ENCODE measurements around the gene MFSD12.

MFSD12 gene

DNA sequence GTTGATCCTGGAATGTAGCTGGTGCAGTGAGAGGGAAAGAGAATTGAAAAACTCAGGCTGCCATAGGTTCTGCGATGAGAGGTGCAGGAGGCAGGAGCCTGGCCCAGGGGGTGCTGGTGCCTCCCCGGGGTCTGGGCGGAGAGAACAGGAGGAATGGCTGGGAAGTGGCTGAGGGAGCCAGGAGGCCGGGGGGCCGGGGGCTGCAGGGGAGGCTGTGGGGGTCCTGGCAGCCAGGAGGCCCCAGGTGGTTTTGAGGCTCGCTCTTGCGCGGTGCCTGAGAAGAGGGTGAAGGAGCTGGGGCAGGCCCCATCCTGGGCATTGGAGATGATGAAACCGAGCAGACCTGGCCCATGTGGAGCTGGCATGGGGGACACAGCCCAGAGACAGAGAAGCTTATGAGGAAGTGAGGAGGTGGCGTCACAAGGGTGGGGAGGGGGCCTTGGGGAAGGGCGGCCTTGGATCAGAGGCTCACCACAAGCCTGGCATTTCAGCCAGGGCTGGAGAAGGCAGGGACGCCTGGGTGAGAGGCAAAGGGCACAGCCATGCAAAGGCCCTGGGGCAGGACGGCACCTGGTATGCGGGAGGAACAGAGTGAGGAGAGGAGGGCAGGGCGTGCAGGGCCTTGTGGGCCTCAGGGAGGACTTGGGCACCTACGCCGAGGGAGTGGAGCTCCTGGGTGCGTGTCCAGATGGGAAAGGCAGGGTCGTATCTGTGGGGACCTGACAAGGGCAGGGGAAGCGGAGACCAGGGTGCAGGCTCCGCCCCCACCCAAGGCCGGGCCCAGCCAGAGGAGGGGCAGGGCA, 19.7 kb downstream of the MFSD12 start:
- Histone ChIP-seq H3K9ac (ENCODE audit: low read length in 5 of 5) (no peak overlapping the region), H3K4me1 (ENCODE audit: control insufficient read depth in 5 of 5, insufficient read depth in 5 of 5, low read length in 5 of 5) (peaks cover 3 to 16% (median 12%) of the 10 kb centered on the region in 5 donors), H3K4me3 (ENCODE audit: low read depth in 1 of 5, low read length in 5 of 5) (no peak overlapping the region), H3K27me3 (ENCODE audit: control insufficient read depth in 5 of 5, insufficient read depth in 4 of 5, low read length in 5 of 5) (no peaks in the 10 kb centered on the region), H3K36me3 (ENCODE audit: control insufficient read depth in 5 of 5, insufficient read depth in 5 of 5, low read length in 5 of 5) (peaks cover 0 to 51% (median 34%) of the 10 kb centered on the region in 5 donors), H3K9me3 (ENCODE audit: control insufficient read depth in 5 of 5, low read length in 5 of 5) (no peaks in the 10 kb centered on the region), H3K27ac (ENCODE audit: low read depth, low read length) (no peak overlapping the region)

DNA sequence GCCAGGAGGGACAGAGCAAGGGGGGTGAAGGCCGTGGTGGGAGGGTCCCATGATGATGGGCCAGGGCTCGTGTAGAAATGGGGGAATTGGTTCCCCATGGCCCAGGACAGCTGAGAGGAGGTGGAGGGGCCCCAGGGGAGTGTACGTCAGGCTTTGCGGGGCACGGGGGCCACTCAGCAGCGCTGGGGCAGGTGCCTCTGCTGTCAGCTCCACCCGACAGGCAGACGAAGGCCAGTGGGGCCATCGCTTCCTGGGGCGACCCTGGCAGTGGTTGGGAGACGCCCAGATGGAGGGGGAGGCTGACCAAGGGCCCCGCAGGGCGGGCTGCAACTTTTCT, 20.3 kb downstream of the MFSD12 start:
- Histone ChIP-seq H3K27me3 (ENCODE audit: control insufficient read depth in 5 of 5, insufficient read depth in 4 of 5, low read length in 5 of 5) (no peaks in the 10 kb centered on the region), H3K4me1 (ENCODE audit: control insufficient read depth in 5 of 5, insufficient read depth in 5 of 5, low read length in 5 of 5) (peaks cover 3 to 16% (median 12%) of the 10 kb centered on the region in 5 donors), H3K36me3 (ENCODE audit: control insufficient read depth in 5 of 5, insufficient read depth in 5 of 5, low read length in 5 of 5) (peaks cover 0 to 55% (median 40%) of the 10 kb centered on the region in 5 donors), H3K27ac (ENCODE audit: low read depth, low read length) (no peak overlapping the region), H3K4me3 (ENCODE audit: low read depth in 1 of 5, low read length in 5 of 5) (no peak overlapping the region), H3K9ac (ENCODE audit: low read length in 5 of 5) (no peak overlapping the region), H3K9me3 (ENCODE audit: control insufficient read depth in 5 of 5, low read length in 5 of 5) (no peaks in the 10 kb centered on the region)

GRCh38 chr19:3536429-3537100, 20.8 kb downstream of the MFSD12 start:
- Histone ChIP-seq H3K36me3 (ENCODE audit: control insufficient read depth in 5 of 5, insufficient read depth in 5 of 5, low read length in 5 of 5) (peaks cover 0 to 60% (median 45%) of the 10 kb centered on the region in 5 donors), H3K4me3 (ENCODE audit: low read depth in 1 of 5, low read length in 5 of 5) (peak overlapping the region in 1 of 5 donors; percentile 17), H3K27ac (ENCODE audit: low read depth, low read length) (no peak overlapping the region), H3K27me3 (ENCODE audit: control insufficient read depth in 5 of 5, insufficient read depth in 4 of 5, low read length in 5 of 5) (no peaks in the 10 kb centered on the region), H3K4me1 (ENCODE audit: control insufficient read depth in 5 of 5, insufficient read depth in 5 of 5, low read length in 5 of 5) (peaks cover 3 to 16% (median 12%) of the 10 kb centered on the region in 5 donors), H3K9me3 (ENCODE audit: control insufficient read depth in 5 of 5, low read length in 5 of 5) (no peaks in the 10 kb centered on the region), H3K9ac (ENCODE audit: low read length in 5 of 5) (peak overlapping the region in 1 of 5 donors; percentile 41)

DNA sequence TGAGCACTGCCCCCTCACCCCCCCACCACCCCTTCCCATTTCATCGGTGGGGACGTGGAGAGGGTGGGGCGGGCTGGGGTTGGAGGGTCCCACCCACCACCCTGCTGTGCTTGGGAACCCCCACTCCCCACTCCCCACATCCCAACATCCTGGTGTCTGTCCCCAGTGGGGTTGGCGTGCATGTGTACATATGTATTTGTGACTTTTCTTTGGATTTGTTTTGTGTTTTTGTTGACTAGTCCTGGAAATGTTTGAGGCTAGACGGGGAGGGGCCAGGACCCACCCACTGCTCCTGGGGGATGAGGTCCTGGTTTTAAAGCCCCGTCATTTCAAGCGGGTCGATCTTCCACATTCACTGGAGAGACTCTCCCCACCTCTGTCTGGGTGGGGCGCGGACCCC, 21.4 kb downstream of the MFSD12 start:
- H3K36me3 ChIP-seq (ENCODE audit: control insufficient read depth in 5 of 5, insufficient read depth in 5 of 5, low read length in 5 of 5) = peaks cover 0 to 66% (median 51%) of the 10 kb centered on the region in 5 donors
- H3K27ac ChIP-seq (ENCODE audit: low read depth, low read length) = no peak overlapping the region
- H3K9ac ChIP-seq (ENCODE audit: low read length in 5 of 5) = no peak overlapping the region
- H3K9me3 ChIP-seq (ENCODE audit: control insufficient read depth in 5 of 5, low read length in 5 of 5) = no peaks in the 10 kb centered on the region
- peaks cover 3 to 16% (median 12%) of the 10 kb centered on the region in 5 donors for H3K4me1 ChIP-seq (ENCODE audit: control insufficient read depth in 5 of 5, insufficient read depth in 5 of 5, low read length in 5 of 5)
- H3K27me3 ChIP-seq (ENCODE audit: control insufficient read depth in 5 of 5, insufficient read depth in 4 of 5, low read length in 5 of 5) = no peaks in the 10 kb centered on the region
- peak overlapping the region in 1 of 5 donors; percentile 17 for H3K4me3 ChIP-seq (ENCODE audit: low read depth in 1 of 5, low read length in 5 of 5)

- Histone ChIP-seq H3K27me3 (ENCODE audit: control insufficient read depth in 5 of 5, insufficient read depth in 4 of 5, low read length in 5 of 5) (no peaks in the 10 kb centered on the region), H3K4me3 (ENCODE audit: low read depth in 1 of 5, low read length in 5 of 5) (no peak overlapping the region), H3K36me3 (ENCODE audit: control insufficient read depth in 5 of 5, insufficient read depth in 5 of 5, low read length in 5 of 5) (peaks cover 0 to 70% (median 55%) of the 10 kb centered on the region in 5 donors), H3K27ac (ENCODE audit: low read depth, low read length) (no peak overlapping the region), H3K4me1 (ENCODE audit: control insufficient read depth in 5 of 5, insufficient read depth in 5 of 5, low read length in 5 of 5) (peaks cover 3 to 16% (median 12%) of the 10 kb centered on the region in 5 donors), H3K9ac (ENCODE audit: low read length in 5 of 5) (no peak overlapping the region), H3K9me3 (ENCODE audit: control insufficient read depth in 5 of 5, low read length in 5 of 5) (no peaks in the 10 kb centered on the region)
These were observed 21.8 kb downstream of the MFSD12 start for GRCh38 chr19:3535563-3535965.

- H3K27ac ChIP-seq (ENCODE audit: low read depth, low read length) = no peak overlapping the region
- no peaks in the 10 kb centered on the region for H3K27me3 ChIP-seq (ENCODE audit: control insufficient read depth in 5 of 5, insufficient read depth in 4 of 5, low read length in 5 of 5)
- no peak overlapping the region for H3K4me3 ChIP-seq (ENCODE audit: low read depth in 1 of 5, low read length in 5 of 5)
- H3K36me3 ChIP-seq (ENCODE audit: control insufficient read depth in 5 of 5, insufficient read depth in 5 of 5, low read length in 5 of 5) = peaks cover 0 to 74% (median 56%) of the 10 kb centered on the region in 5 donors
- no peak overlapping the region for H3K9ac ChIP-seq (ENCODE audit: low read length in 5 of 5)
- H3K9me3 ChIP-seq (ENCODE audit: control insufficient read depth in 5 of 5, low read length in 5 of 5) = no peaks in the 10 kb centered on the region
- H3K4me1 ChIP-seq (ENCODE audit: control insufficient read depth in 5 of 5, insufficient read depth in 5 of 5, low read length in 5 of 5) = peaks cover 3 to 16% (median 12%) of the 10 kb centered on the region in 5 donors
These were observed 22.2 kb downstream of the MFSD12 start for GRCh38 chr19:3535235-3535535.

- Histone ChIP-seq H3K27me3 (ENCODE audit: control insufficient read depth in 5 of 5, insufficient read depth in 4 of 5, low read length in 5 of 5) (no peaks in the 10 kb centered on the region), H3K4me3 (ENCODE audit: low read depth in 1 of 5, low read length in 5 of 5) (no peak overlapping the region), H3K36me3 (ENCODE audit: control insufficient read depth in 5 of 5, insufficient read depth in 5 of 5, low read length in 5 of 5) (peaks cover 0 to 76% (median 56%) of the 10 kb centered on the region in 5 donors), H3K9ac (ENCODE audit: low read length in 5 of 5) (no peak overlapping the region), H3K4me1 (ENCODE audit: control insufficient read depth in 5 of 5, insufficient read depth in 5 of 5, low read length in 5 of 5) (peaks cover 3 to 15% (median 12%) of the 10 kb centered on the region in 5 donors), H3K27ac (ENCODE audit: low read depth, low read length) (no peak overlapping the region), H3K9me3 (ENCODE audit: control insufficient read depth in 5 of 5, low read length in 5 of 5) (no peaks in the 10 kb centered on the region)
These were observed 22.8 kb downstream of the MFSD12 start for GRCh38 chr19:3534375-3535234.

- Histone ChIP-seq H3K27ac (ENCODE audit: low read depth, low read length) (no peak overlapping the region), H3K36me3 (ENCODE audit: control insufficient read depth in 5 of 5, insufficient read depth in 5 of 5, low read length in 5 of 5) (peaks cover 0 to 74% (median 56%) of the 10 kb centered on the region in 5 donors), H3K27me3 (ENCODE audit: control insufficient read depth in 5 of 5, insufficient read depth in 4 of 5, low read length in 5 of 5) (no peaks in the 10 kb centered on the region), H3K9me3 (ENCODE audit: control insufficient read depth in 5 of 5, low read length in 5 of 5) (no peaks in the 10 kb centered on the region), H3K4me3 (ENCODE audit: low read depth in 1 of 5, low read length in 5 of 5) (no peak overlapping the region), H3K4me1 (ENCODE audit: control insufficient read depth in 5 of 5, insufficient read depth in 5 of 5, low read length in 5 of 5) (peaks cover 3 to 15% (median 12%) of the 10 kb centered on the region in 5 donors), H3K9ac (ENCODE audit: low read length in 5 of 5) (no peak overlapping the region)
These were observed 23.7 kb downstream of the MFSD12 start for GRCh38 chr19:3533563-3534216.

DNA sequence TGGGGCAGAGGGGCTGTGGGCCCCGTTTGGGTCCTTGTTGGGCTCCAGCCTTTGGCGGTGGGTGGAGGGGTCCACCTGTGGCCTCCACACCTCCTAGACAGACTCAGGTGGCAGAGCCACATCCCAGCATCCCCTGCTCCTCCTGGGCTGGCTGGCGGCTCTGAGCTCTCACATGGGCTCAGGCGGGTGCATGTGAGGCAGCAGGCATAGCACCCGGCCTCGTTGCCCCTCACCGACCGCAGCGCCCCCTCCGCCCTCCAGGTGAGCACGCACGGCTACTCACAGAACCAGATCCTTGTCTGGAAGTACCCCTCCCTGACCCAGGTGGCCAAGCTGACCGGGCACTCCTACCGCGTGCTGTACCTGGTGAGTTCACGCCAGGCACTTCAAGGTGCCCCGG, 24.4 kb downstream of the MFSD12 start:
- no peak overlapping the region for H3K4me3 ChIP-seq (ENCODE audit: low read depth in 1 of 5, low read length in 5 of 5)
- H3K9ac ChIP-seq (ENCODE audit: low read length in 5 of 5) = no peak overlapping the region
- H3K9me3 ChIP-seq (ENCODE audit: control insufficient read depth in 5 of 5, low read length in 5 of 5) = no peaks in the 10 kb centered on the region
- peaks cover 3 to 15% (median 12%) of the 10 kb centered on the region in 5 donors for H3K4me1 ChIP-seq (ENCODE audit: control insufficient read depth in 5 of 5, insufficient read depth in 5 of 5, low read length in 5 of 5)
- no peak overlapping the region for H3K27ac ChIP-seq (ENCODE audit: low read depth, low read length)
- peaks cover 0 to 72% (median 58%) of the 10 kb centered on the region in 5 donors for H3K36me3 ChIP-seq (ENCODE audit: control insufficient read depth in 5 of 5, insufficient read depth in 5 of 5, low read length in 5 of 5)
- H3K27me3 ChIP-seq (ENCODE audit: control insufficient read depth in 5 of 5, insufficient read depth in 4 of 5, low read length in 5 of 5) = no peaks in the 10 kb centered on the region
